ENCODE measurements around the gene PRKAG3.
A peak's percentile ranks its signal among the peaks of the same experiment; 100 is the strongest.
"Not testable (repeated sequence)": the region's sequence is repeated elsewhere in the genome, so short reads cannot be mapped to it uniquely, and the experiment has no call there.

The PRKAG3 gene

DNA sequence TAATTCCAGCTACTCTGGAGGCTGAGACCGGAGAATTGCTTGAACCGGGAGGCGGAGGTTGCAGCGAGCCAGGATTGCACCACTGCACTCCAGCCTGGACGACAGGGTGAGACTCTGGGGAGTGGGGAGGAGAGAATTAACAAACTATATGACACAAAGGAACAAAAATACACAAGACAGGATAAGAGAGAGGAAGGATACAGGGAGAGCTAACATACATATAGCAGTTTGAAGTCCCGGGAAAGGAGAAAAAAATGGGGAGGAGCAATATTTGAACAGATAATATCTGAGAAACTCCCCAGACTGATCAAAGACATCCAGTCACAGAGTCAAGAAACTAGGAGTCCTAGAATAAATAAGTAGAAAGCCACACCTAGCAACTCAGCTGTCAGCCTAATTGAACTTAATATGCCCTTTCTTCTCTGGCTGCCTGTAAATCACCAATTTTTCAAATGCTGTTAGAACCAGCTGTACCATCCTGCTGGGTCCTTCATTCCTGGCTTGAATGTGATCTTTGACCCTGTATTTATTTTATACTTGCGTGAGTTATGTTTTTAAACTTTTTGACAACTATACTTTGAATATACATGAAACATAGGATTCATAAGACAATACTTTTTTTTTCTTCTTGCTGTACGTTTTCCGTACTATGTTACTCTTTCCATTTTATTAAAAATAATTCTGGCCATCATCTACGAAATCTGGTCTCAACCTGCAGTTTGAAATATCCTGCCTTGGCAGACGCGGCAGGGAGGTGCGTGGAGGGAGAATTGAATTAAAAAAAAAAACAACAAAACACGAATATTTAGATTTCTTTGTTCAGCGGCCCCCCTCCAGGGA lies 50.5 kb downstream of the PRKAG3 start:
- peak; percentile 21 for DNase-seq (ENCODE audit: low spot score)

DNA sequence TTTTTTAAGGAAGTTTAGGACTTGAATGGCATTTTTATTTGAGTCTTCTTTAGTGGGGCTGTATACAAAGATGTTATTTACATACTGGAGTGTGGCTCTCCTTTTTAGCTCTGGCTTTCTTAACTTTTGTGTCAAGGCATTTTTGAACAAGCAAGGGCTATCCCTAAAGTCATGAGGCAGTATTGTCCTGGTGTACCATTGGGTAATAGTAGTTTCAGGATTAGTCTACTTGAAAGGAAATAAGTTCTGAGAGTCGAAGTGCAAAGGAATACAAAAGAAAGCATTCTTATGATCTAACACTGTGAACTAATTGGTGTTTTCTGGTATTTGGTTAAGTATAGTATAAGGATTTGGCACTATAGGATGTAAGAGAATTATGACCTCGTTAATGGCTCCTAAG lies 51.6 kb downstream of the PRKAG3 start:
- no peak for DNase-seq (ENCODE audit: low spot score)

DNA sequence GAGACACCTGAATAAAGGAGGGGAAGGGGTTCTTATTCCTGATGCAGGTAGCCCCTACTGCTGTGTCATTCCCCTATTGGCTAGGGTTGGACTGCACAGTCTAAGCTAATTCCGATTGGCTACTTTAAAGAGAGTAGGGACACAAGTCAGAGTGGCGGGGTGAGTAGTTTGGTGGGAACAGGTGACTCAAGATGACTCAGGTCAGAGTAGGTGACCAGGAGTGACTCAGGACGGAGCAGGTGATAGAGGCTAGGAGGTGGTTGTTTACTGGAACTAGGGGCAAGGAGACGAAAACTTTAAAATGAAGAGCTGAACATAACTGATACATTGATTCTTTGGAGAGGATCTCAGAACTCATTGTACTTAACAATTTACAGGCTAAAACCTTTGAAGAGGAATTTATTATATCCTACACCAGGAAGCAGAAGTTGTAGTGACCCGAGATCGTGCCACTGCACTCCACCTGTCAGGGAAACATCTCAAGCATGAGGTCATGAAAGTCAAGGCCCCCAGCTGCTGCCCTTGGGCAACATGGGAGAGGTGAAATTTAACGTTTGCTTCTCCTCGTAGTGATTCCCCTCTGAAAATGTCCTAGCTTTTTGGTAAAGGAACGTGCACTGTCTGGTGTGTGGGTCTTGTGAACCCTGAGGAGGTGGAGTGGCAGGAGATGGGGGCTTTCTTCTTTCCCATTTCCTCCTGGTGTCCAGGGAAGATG lies 54.2 kb downstream of the PRKAG3 start:
- no peak for DNase-seq (ENCODE audit: low spot score)

DNA sequence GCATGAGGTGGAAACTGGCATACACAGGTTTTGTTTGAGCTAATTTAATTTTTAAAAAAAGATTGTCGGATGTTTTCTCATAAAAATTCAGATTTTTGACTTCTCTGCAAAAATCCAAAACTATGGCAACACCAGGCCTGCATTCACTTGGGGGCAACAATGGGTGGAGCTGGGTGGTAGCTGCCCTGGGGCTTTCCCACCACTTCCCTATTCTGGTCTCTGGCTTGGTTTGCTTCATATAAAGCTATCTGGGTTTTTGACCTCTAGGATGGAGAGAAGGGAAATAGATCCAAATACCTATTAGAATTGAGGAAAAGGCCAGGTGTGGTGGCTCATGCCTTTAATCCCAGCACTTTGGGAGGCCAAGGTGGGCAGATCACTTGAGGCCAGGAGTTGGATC lies 55.1 kb downstream of the PRKAG3 start:
- DNase-seq (ENCODE audit: low spot score), result no peak

DNA sequence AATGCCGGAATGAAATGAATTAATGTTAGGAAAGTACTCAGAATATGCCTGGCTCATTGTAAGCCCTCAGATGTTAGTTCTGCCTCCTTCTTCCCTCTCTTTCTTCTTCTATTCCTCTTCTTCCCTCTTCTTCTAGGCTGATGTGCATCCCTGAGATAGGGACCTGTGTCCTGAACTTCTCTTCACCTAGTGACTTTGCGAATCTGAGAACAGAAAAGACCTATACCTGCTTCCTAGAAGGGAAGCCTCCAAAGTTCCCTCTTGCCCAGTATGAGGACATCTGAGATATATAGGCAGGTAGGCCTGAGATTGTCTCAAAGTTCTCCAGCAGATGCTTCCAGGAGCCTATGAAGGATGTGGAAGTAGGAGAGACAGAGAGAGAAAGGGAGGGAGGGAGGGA lies 57.7 kb downstream of the PRKAG3 start:
- DNase-seq (ENCODE audit: low spot score), result no peak

DNA sequence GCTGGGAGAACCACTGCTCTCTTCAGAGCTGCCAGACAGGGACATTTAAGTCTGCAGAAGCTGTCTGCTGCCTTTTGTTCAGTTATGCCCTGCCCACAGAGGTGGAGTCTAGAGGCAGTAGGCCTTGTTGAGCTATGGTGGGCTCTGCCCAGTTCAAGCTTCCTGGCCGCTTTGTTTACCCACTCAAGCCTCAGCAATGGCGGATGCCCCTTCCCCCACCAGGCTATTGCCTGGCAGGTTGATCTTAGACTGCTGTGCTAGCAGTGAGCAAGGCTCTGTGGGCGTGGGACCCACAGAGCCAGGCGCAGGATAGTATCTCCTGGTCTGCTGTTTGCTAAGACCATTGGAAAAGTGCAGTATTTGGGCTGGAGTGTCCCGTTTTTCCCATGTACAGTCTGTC lies 58.8 kb downstream of the PRKAG3 start:
- not testable (repeated sequence) for DNase-seq (ENCODE audit: low spot score)
